HEK293T (cell line): ENCODE measurements around the gene C1orf210.

ENCODE experiments used
- CTCF ChIA-PET: fragments of 350-600 bp; formaldehyde crosslinking; extraction: SDS; loops from one replicate; lab custom pipeline; 2021; ENCODE audit warnings: antibody characterized with exemption, inconsistent platforms; lab: Yijun Ruan, JAX
- POLR2A ChIA-PET: fragments of 350-600 bp; formaldehyde crosslinking; extraction: SDS; loops from one replicate; lab custom pipeline; 2020; ENCODE audit warnings: antibody characterized with exemption, inconsistent platforms; lab: Yijun Ruan, JAX
- DNase-seq: peaks from one replicate; pipeline ENCODE4 v3.0.0; 2012; ENCODE audit warnings: mixed read lengths; ENCODE audit errors: extremely low spot score
- ARNT ChIP-seq: fragments of 450-650 bp; IDR thresholded peaks from 2 replicates; pipeline ENCODE4 v1.6.1; 2017; ENCODE audit warnings: mild to moderate bottlenecking
- BHLHE40 ChIP-seq: fragments of 450-650 bp; IDR thresholded peaks from 2 replicates; pipeline ENCODE4 v1.6.1; 2016; ENCODE audit warnings: mild to moderate bottlenecking, moderate library complexity, borderline replicate concordance
- CTBP1 ChIP-seq: fragments of 450-650 bp; IDR thresholded peaks from 2 replicates; pipeline ENCODE4 v1.6.1; 2016; ENCODE audit warnings: borderline replicate concordance
- ELF4 ChIP-seq: fragments of 450-650 bp; IDR thresholded peaks from 2 replicates; pipeline ENCODE4 v1.6.1; 2017; ENCODE audit warnings: antibody characterized with exemption
- FOXA1 ChIP-seq: fragments of 450-650 bp; IDR thresholded peaks from 2 replicates; pipeline ENCODE4 v1.6.1; 2016; ENCODE audit warnings: mild to moderate bottlenecking
- FOXK2 ChIP-seq: fragments of 450-650 bp; IDR thresholded peaks from 2 replicates; pipeline ENCODE4 v1.6.1; 2016; ENCODE audit warnings: mild to moderate bottlenecking
- FOXM1 ChIP-seq: fragments of 450-650 bp; IDR thresholded peaks from 2 replicates; pipeline ENCODE4 v1.6.1; 2017; ENCODE audit warnings: mild to moderate bottlenecking, borderline replicate concordance
- HDGF ChIP-seq: fragments of 450-650 bp; IDR thresholded peaks from 2 replicates; pipeline ENCODE4 v1.6.1; 2017; ENCODE audit warnings: antibody characterized with exemption, borderline replicate concordance
- L3MBTL2 ChIP-seq: fragments of 450-650 bp; conservative IDR thresholded peaks from 2 replicates; pipeline ENCODE4 v1.6.1; 2016; ENCODE audit warnings: mild to moderate bottlenecking
- LEF1 ChIP-seq: fragments of 450-650 bp; IDR thresholded peaks from 2 replicates; pipeline ENCODE4 v1.6.1; 2017; ENCODE audit warnings: mild to moderate bottlenecking, borderline replicate concordance
- NFRKB ChIP-seq: fragments of 450-650 bp; IDR thresholded peaks from 2 replicates; pipeline ENCODE4 v1.6.1; 2016; ENCODE audit warnings: mild to moderate bottlenecking, moderate library complexity
- PKNOX1 ChIP-seq: fragments of 450-650 bp; IDR thresholded peaks from 2 replicates; pipeline ENCODE4 v1.6.1; 2016
- SP1 ChIP-seq: fragments of 450-650 bp; IDR thresholded peaks from 2 replicates; pipeline ENCODE4 v1.6.1; 2017
- SUZ12 ChIP-seq: fragments of 450-650 bp; IDR thresholded peaks from 2 replicates; pipeline ENCODE4 v1.6.1; 2016; ENCODE audit warnings: mild to moderate bottlenecking
- TARDBP ChIP-seq: fragments of 450-650 bp; IDR thresholded peaks from 2 replicates; pipeline ENCODE4 v1.6.1; 2016
- ZNF384 ChIP-seq: fragments of 450-650 bp; IDR thresholded peaks from 2 replicates; pipeline ENCODE4 v1.6.1; 2016

The C1orf210 gene

GRCh38 chr1:43298055-43298454 lies 12.7 kb upstream of the C1orf210 start:
- DNase-seq = no peak
- CTCF ChIA-PET = no interaction called here
- TF ChIP-seq ELF4 (no peak), SUZ12 (no peak), ZNF384 (no peak), FOXA1 (no peak), ARNT (no peak), LEF1 (no peak), HDGF (no peak), NFRKB (no peak), TARDBP (no peak), CTBP1 (no peak), FOXK2 (no peak), SP1 (no peak), PKNOX1 (no peak), L3MBTL2 (no peak)
- POLR2A ChIA-PET = no interaction called here

GRCh38 chr1:43296207-43296606 lies 10.8 kb upstream of the C1orf210 start:
- TF ChIP-seq L3MBTL2 (no peak), ZNF384 (no peak), ELF4 (no peak), FOXK2 (no peak), TARDBP (no peak), FOXA1 (no peak), HDGF (no peak), PKNOX1 (no peak)
- ChIA-PET CTCF (no interaction called here), POLR2A (no interaction called here)
- no peak for DNase-seq

GRCh38 chr1:43294761-43295160 lies 9.4 kb upstream of the C1orf210 start:
- TF ChIP-seq SP1 (no peak), CTBP1 (no peak), FOXK2 (no peak), ARNT (no peak), BHLHE40 (no peak), FOXM1 (no peak)
- DNase-seq = no peak
- ChIA-PET POLR2A (interaction anchor here (2.0 kb wide), 1 partner anchor 64 kb away, joined by 7 read pairs; the partner anchor contains the start of gene CDC20), CTCF (no interaction called here)

GRCh38 chr1:43293896-43294760 lies 8.7 kb upstream of the C1orf210 start:
- ChIA-PET CTCF (no interaction called here), POLR2A (interaction anchor here (1.5 to 2.0 kb wide), 2 partner anchors 55 to 64 kb away, joined by 3 to 7 read pairs; partner anchors contain the start of gene CDC20)
- TF ChIP-seq SP1 (no peak), FOXK2 (no peak), ELF4 (no peak), FOXM1 (no peak), ZNF384 (no peak), ARNT (no peak), SUZ12 (no peak), PKNOX1 (no peak), CTBP1 (no peak)
- no peak for DNase-seq

- TF ChIP-seq ELF4 (no peak), ARNT (no peak), LEF1 (no peak), TARDBP (no peak), PKNOX1 (no peak), FOXM1 (no peak), SUZ12 (no peak), BHLHE40 (no peak), NFRKB (no peak), CTBP1 (no peak), FOXK2 (no peak)
- CTCF ChIA-PET = interaction anchor here (0.6 kb wide), 1 partner anchor 232 kb away, joined by 3 read pairs; no protein-coding TSS in a partner anchor
- POLR2A ChIA-PET = interaction anchor here (0.7 to 2.0 kb wide), 4 partner anchors 37 to 97 kb away, joined by 3 to 7 read pairs (median 3); partner anchors contain the start of gene CDC20
- DNase-seq = no peak
Measured at GRCh38 chr1:43293176-43293575, 7.8 kb upstream of the C1orf210 start.

GRCh38 chr1:43292679-43293078 lies 7.3 kb upstream of the C1orf210 start:
- DNase-seq = no peak
- TF ChIP-seq NFRKB = no peak
- no peak for TF ChIP-seq L3MBTL2
- TF ChIP-seq CTBP1 = no peak
- TF ChIP-seq ELF4 = no peak
- TF ChIP-seq ARNT = no peak
- no peak for TF ChIP-seq ZNF384
- TF ChIP-seq FOXK2 = no peak
- no peak for TF ChIP-seq TARDBP
- TF ChIP-seq HDGF = no peak
- CTCF ChIA-PET = no interaction called here
- POLR2A ChIA-PET = interaction anchor here (0.9 to 1.5 kb wide), 2 partner anchors 56 to 98 kb away, joined by 3 read pairs; no protein-coding TSS in a partner anchor
